GM19238 (cell line): Measurements from ENCODE around the gene GAK.

Source experiments
- DNase-seq: peaks from one replicate; pipeline ENCODE4 v3.0.0; 2011; ENCODE audit warnings: low spot score; ENCODE audit not compliant: insufficient read length

Gene GAK

GRCh38 chr4:872241-872981, 59.7 kb downstream of the GAK start:
- DNase-seq: no peak

GRCh38 chr4:871484-871883, 60.6 kb downstream of the GAK start:
- no peak for DNase-seq

DNA sequence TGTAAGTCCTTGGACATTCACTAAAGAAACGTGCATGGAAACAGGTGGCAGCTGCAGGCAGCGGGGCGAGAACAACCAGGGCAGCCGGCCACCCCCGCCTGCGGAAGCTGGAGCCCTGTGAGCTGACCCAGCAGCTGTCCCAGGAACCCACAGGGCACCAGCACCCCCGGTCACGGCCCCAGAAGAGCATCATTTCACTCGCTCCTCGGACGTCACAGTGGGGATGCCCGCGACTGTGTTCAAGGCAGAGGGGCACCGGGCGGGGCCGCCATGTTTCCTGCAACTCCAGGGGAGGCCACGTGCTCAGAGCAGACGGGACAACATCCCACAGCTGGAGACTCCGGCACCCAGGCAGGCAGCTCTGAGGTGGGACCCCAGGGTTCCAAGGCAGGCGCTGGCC, 61.2 kb downstream of the GAK start:
- DNase-seq: no peak

- DNase-seq: no peak
Measured at GRCh38 chr4:869776-870175, 62.3 kb downstream of the GAK start.

DNA sequence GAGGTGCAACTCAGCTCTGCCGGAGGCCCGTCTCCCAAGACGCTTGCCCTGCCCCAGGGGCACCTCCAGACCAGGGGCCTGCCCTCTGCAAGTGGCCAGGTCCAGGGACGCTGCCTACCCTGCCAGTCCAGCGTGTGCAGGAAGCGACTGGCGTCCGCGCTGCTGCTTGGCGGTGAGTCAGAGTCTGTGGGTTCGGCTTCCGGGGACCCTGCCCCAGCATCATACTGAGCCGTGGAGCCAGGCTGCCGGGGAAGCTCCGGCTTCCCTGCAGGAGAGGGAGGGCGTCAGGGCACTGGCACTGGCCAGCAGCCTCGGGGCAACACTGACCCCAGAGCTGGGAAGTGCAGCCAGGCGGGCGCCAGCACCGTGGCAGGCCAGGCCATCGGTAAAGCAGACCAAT, 63.7 kb downstream of the GAK start:
- no peak for DNase-seq

DNA sequence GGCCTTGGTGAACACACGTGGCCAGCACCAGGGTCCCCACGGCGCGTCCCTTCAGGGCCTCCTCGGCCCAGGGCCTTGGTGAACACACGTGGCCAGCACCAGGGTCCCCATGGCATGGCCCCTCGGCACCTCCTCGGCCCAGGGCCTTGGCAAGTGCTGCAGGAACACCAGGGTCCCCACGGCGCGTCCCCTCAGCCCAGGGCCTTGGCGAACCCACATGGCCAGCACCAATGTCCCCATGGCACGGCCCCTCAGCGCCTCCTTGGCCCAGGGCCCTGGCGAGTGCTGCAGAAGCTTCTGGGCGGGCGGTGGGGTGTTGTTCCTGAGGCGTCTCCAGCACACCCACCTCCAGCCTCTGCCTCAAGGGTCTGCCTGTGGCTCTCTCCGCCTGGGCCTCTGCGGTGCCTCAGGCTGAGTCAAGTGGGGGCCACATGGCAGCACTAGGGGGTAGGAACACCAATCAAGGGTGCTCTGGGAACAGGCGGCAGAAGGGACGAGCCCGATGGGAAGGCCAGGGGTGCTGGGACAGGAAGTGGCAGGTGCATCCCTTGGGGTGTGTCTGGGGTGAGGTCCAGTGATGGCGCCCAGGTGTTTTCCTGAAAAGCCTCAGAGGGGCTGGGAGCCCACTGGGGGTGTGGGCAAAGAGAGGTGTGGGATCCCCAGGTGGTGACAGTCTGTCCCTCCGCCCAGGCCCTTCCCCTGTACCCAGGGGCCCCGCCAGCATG, 64.4 kb downstream of the GAK start:
- no peak for DNase-seq

- DNase-seq: no peak
Measured at GRCh38 chr4:866761-867390, 65.2 kb downstream of the GAK start.

DNA sequence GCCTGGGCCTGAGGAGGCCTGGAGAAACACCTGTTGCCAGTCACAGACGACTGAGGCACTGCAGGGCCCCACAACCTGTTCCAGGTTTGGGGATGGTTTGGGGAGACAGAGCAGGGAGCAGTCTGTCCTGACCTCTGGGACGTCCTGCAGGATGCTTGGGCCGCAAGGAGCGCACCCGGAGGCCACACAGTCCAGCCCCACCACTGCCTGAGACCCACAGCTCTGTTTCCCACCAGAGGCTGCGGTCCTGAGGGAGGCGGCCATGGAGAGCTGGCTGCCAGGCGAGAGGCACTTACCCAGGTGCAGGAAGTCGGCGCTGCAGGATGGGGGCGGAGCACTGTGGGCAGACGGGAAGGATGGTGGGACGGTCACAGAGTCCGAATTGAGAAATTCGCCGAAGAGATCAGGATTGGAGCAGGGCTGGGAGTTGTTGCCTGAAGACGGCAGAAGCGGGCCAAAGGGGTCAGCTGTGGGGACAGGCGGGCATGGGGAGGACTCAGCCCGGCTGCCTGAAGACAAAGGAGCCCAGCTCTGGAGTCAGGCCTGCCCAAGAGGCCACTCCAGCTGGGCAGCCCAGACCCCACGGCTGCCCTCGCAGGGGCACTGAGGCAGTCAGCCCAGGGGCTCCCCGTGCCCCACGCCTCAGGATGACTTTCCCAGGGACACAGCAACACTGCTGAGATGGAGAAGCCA, 65.9 kb downstream of the GAK start:
- no peak for DNase-seq

GRCh38 chr4:865572-865971, 66.5 kb downstream of the GAK start:
- DNase-seq: no peak

GRCh38 chr4:865121-865465, 67.0 kb downstream of the GAK start:
- DNase-seq: no peak

GRCh38 chr4:864456-865120, 67.5 kb downstream of the GAK start:
- no peak for DNase-seq

DNA sequence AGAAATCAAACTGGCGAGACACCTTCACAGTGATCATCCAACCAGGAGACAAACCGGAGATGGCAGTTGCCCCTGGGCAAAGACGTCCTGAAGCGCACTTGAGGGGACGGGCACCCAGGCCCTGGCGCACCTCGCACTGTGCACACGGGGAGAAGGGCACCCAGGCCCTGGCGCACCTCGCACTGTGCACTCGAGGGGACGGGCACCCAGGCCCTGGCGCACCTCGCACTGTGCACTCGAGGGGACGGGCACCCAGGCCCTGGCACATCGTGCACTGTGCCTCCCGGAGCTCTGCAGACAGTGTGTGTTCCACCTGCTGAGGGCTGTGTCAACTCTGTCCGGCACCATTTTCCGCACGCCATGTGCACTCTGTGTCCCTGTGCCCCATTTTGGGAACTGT, 71.6 kb downstream of the GAK start:
- no peak for DNase-seq

GRCh38 chr4:859496-859895, 72.6 kb downstream of the GAK start:
- no peak for DNase-seq

GRCh38 chr4:858831-859451, 73.2 kb downstream of the GAK start:
- no peak for DNase-seq

DNA sequence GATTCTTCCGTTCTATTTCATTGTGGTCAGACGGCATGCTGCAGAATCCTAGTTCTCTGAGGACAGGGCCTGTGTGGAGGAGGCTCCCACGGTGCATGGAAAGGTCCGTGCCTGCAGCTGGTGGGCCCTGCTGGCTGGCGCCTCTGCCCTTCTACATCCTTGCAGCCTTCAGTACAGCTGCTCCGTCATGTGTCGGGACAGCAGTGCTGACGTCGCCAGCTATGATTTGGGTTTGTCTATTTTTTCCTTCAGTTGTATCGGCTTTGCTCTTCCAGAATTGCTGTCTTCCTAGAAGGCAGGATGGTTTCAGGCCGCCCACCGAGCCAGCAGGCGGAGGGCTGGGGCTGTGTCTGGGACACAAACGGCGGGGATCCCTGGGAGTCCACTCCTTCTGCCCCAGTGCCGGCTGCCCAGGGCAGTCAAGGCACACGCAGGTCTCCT, 74.1 kb downstream of the GAK start:
- no peak for DNase-seq

- DNase-seq: no peak
Measured at GRCh38 chr4:857461-857860, 74.7 kb downstream of the GAK start.

DNA sequence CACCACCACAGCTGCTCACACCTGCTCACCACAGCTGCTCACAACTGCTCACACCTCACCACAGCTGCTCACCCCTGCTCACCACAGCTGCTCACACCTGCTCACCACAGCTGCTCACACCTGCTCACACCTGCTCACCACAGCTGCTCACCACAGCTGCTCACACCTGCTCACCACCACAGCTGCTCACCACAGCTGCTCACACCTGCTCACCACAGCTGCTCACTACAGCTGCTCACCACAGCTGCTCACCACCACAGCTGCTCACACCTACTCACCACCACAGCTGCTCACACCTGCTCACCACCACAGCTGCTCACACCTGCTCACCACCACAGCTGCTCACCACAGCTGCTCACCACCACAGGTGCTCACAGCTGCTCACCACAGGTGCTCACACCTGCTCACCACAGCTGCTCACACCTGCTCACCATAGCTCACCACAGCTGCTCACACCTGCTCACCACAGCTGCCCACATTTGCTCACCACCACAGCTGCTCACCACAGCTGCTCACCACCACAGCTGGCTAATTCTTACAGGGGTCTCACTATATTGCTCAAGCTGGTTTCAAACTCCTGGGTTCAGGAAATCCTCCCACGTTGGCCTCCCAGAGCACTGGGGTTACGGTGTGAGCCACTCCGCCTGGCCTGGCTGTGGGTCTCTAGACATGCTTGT, 75.8 kb downstream of the GAK start:
- DNase-seq: no peak

DNA sequence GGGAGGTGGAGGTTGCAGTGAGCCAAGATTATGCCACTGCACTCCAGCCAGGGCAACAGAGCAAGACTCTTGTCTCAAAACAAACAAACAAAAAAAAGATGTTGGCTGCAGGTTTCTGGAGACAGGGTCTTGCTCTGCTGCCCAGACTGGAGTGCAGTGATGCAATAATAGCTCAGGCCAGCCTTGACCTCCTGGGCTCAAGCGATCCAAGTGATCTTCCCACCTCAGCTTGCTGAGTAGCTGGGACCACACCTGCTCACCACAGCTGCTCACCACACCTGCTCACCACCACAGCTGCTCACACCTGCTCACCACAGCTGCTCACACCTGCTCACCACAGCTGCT, 76.3 kb downstream of the GAK start:
- DNase-seq: no peak

- DNase-seq: no peak
Measured at GRCh38 chr4:854356-854755, 77.8 kb downstream of the GAK start.

GRCh38 chr4:853416-853781, 78.7 kb downstream of the GAK start:
- DNase-seq: no peak
